ENCODE results near the gene HNRNPF.

DNA sequence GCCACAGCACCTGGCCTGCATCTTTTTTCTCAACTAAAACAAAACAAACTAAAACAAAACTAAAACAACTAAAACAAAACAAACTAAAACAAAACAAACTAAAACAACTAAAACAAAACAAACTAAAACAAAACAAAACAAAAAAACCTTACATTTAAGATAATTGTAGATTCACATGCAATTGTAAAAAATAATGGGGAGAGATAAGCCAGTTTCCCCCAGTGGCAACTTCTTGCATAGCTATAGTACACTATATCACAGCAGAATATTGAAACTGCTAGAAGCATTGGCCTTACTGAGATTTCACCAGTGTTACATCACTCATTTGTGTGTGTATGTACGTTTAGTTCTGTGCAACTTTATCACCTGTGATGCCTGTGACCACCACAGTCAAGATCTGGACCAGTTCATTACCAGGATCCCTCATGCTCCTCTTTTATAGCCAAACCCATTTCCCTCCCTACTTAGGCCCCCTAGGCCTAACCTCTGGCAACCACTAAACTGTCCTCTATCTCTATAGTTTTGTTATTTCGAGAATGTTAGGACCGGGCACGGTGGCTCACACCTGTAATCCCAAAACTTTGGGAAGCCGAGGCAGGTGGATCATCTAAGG lies 28.3 kb downstream of the HNRNPF start:
- TF ChIP-seq, protein P1, sequence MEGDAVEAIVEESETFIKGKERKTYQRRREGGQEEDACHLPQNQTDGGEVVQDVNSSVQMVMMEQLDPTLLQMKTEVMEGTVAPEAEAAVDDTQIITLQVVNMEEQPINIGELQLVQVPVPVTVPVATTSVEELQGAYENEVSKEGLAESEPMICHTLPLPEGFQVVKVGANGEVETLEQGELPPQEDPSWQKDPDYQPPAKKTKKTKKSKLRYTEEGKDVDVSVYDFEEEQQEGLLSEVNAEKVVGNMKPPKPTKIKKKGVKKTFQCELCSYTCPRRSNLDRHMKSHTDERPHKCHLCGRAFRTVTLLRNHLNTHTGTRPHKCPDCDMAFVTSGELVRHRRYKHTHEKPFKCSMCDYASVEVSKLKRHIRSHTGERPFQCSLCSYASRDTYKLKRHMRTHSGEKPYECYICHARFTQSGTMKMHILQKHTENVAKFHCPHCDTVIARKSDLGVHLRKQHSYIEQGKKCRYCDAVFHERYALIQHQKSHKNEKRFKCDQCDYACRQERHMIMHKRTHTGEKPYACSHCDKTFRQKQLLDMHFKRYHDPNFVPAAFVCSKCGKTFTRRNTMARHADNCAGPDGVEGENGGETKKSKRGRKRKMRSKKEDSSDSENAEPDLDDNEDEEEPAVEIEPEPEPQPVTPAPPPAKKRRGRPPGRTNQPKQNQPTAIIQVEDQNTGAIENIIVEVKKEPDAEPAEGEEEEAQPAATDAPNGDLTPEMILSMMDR (IDR thresholded peaks at IDR 0.05) = peak in 1 of 6 experiments; percentile 26
- TF ChIP-seq POLR2A (IDR thresholded peaks at IDR 0.05) = no peak

Measured in esophagus squamous epithelium (tissue), 4 donors.